ENCODE data around the gene LHX3. TPM values are rescaled to one million over a fixed set of nuclear protein-coding genes. Genes with fewer than 3 reads are reported as not detected.

LHX3 gene
- total and polyA plus RNA-seq, 10 of the 15 experiments (the other 5 are each of a cell fraction or from before 2014, with no cell fraction given), result not detected

DNA sequence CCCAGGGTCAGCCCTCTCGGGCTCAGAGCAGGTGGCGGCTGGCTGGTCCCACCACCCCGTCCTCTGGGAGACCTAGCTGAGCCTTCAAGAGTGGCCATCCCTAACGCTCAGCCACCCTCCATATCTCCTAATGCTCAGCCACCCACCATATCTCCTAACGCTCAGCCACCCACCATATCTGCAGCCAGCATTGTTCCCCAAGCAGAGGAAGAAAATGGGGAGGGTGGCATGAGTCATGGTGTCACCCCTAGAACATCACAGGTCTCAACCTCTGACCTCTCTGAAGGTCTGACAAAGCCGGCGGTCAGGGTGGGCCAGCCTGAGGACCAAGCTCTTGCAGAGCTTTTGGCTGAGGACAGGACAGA lies 14.7 kb downstream of the LHX3 start:
- Histone ChIP-seq H3K36me3 (ENCODE audit: control insufficient read depth in 2 of 2, insufficient read depth in 2 of 2, low read length in 1 of 2) (no peaks in the 10 kb centered on the region), H3K9ac (ENCODE audit: control insufficient read depth, insufficient read depth, low read length) (no peak overlapping the region), H3K4me3 (no peak overlapping the region), H3K79me2 (ENCODE audit: control insufficient read depth, insufficient read depth, low read length) (no peaks in the 10 kb centered on the region), H3K9me3 (replicated peaks; ENCODE audit: control insufficient read depth, insufficient read depth, low read length) (no peaks in the 10 kb centered on the region), H4K20me1 (ENCODE audit: control insufficient read depth, insufficient read depth) (no peaks in the 10 kb centered on the region), H3K4me2 (ENCODE audit: control insufficient read depth, insufficient read depth) (no peak overlapping the region), H3K27ac (ENCODE audit: control insufficient read depth, insufficient read depth) (no peak overlapping the region), H2AFZ (ENCODE audit: control insufficient read depth, low read depth, low read length) (no peak overlapping the region), H3K4me1 (ENCODE audit: control insufficient read depth, insufficient read depth, low read length) (no peaks in the 10 kb centered on the region), H3K27me3 (replicated peaks in 1 of 2; ENCODE audit: control insufficient read depth in 2 of 2, insufficient read depth in 2 of 2, low read length in 1 of 2) (peaks cover 0 to 2% of the 10 kb centered on the region in 2 experiments)
- CTCF ChIA-PET, result no interaction called here
- SMC1A ChIA-PET (ENCODE audit: uncharacterized antibody, unreplicated experiment), result no interaction called here
- in situ Hi-C loops (cut with MboI), result no loop called here
- DNase-seq (ENCODE audit: low read depth, low spot score) (no peak), ATAC-seq (no peak), FAIRE-seq (no peak)
- intact Hi-C loops (cut with micrococcal nuclease; ENCODE audit: unreplicated experiment), result no loop called here
- 47% methylated on average over 4 of the region's 7 CpGs for WGBS (ENCODE audit: insufficient coverage, insufficient replicate concordance, low lambda C conversion rate, missing lambda C conversion rate)
- POLR2A ChIA-PET, result no interaction called here
- BruUV-seq (replicated peaks), result no TSS peak
- RAD21 ChIA-PET (ENCODE audit: unreplicated experiment), result no interaction called here
- TF ChIP-seq NR2F1 (conservative IDR thresholded peaks at IDR 0.05) (no peak), TCF3 (IDR thresholded peaks at IDR 0.05; ENCODE audit: borderline replicate concordance, insufficient read depth, low read depth, low read length) (no peak), PML (IDR thresholded peaks at IDR 0.05; ENCODE audit: low read length) (no peak), FOXK2 (IDR thresholded peaks at IDR 0.05) (no peak), RAD51 (IDR thresholded peaks at IDR 0.05) (no peak), ATF7 (IDR thresholded peaks at IDR 0.05; ENCODE audit: low read depth) (no peak), POLR2AphosphoS2 (IDR thresholded peaks at IDR 0.05; ENCODE audit: low read depth, low read length) (no peak), SMAD5 (IDR thresholded peaks at IDR 0.05; ENCODE audit: low read depth) (no peak), CREB1 (IDR thresholded peaks at IDR 0.05; ENCODE audit: low read depth) (no peak), TARDBP (IDR thresholded peaks at IDR 0.05; ENCODE audit: borderline replicate concordance) (no peak), EGR1 (IDR thresholded peaks at IDR 0.05; ENCODE audit: borderline replicate concordance in 1 of 2, low read depth in 2 of 2, low read length in 2 of 2) (no peak), MTA3 (IDR thresholded peaks at IDR 0.05; ENCODE audit: borderline replicate concordance, low read length) (no peak), CHD4 (IDR thresholded peaks at IDR 0.05) (no peak), MYB (IDR thresholded peaks at IDR 0.05; ENCODE audit: borderline replicate concordance, low read depth, low read length) (no peak), SPI1 (IDR thresholded peaks at IDR 0.05; ENCODE audit: borderline replicate concordance, insufficient read depth, low read depth, low read length) (no peak)
- TF ChIP-seq, protein P1, sequence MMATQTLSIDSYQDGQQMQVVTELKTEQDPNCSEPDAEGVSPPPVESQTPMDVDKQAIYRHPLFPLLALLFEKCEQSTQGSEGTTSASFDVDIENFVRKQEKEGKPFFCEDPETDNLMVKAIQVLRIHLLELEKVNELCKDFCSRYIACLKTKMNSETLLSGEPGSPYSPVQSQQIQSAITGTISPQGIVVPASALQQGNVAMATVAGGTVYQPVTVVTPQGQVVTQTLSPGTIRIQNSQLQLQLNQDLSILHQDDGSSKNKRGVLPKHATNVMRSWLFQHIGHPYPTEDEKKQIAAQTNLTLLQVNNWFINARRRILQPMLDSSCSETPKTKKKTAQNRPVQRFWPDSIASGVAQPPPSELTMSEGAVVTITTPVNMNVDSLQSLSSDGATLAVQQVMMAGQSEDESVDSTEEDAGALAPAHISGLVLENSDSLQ (IDR thresholded peaks at IDR 0.05), result no peak
- TF ChIP-seq, protein P2, sequence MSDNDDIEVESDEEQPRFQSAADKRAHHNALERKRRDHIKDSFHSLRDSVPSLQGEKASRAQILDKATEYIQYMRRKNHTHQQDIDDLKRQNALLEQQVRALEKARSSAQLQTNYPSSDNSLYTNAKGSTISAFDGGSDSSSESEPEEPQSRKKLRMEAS (IDR thresholded peaks at IDR 0.05; ENCODE audit: low read depth, low read length), result no peak
- TF ChIP-seq, protein P3, sequence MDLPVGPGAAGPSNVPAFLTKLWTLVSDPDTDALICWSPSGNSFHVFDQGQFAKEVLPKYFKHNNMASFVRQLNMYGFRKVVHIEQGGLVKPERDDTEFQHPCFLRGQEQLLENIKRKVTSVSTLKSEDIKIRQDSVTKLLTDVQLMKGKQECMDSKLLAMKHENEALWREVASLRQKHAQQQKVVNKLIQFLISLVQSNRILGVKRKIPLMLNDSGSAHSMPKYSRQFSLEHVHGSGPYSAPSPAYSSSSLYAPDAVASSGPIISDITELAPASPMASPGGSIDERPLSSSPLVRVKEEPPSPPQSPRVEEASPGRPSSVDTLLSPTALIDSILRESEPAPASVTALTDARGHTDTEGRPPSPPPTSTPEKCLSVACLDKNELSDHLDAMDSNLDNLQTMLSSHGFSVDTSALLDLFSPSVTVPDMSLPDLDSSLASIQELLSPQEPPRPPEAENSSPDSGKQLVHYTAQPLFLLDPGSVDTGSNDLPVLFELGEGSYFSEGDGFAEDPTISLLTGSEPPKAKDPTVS (IDR thresholded peaks at IDR 0.05; ENCODE audit: low read depth, low read length), result no peak
- TF ChIP-seq, protein P4, sequence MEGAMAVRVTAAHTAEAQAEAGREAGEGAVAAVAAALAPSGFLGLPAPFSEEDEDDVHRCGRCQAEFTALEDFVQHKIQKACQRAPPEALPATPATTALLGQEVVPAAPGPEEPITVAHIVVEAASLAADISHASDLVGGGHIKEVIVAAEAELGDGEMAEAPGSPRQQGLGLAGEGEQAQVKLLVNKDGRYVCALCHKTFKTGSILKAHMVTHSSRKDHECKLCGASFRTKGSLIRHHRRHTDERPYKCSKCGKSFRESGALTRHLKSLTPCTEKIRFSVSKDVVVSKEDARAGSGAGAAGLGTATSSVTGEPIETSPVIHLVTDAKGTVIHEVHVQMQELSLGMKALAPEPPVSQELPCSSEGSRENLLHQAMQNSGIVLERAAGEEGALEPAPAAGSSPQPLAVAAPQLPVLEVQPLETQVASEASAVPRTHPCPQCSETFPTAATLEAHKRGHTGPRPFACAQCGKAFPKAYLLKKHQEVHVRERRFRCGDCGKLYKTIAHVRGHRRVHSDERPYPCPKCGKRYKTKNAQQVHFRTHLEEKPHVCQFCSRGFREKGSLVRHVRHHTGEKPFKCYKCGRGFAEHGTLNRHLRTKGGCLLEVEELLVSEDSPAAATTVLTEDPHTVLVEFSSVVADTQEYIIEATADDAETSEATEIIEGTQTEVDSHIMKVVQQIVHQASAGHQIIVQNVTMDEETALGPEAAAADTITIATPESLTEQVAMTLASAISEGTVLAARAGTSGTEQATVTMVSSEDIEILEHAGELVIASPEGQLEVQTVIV (IDR thresholded peaks at IDR 0.05; ENCODE audit: borderline replicate concordance, partially characterized antibody), result no peak

All from GM12878 (cell line).